Stimulated activated CD8-positive, alpha-beta memory T cell treated with anti-CD3 and anti-CD28 coated beads, Interleukin-12 subunit alpha, Interleukin-12 subunit beta, amount 100 ng/mL, for 24 hours (primary cell): ENCODE results near the gene ERC1.

Experiments used
- DNase-seq: peaks from one replicate; pipeline ENCODE4 v3.0.0-alpha.2; 2020; ENCODE audit errors: extremely low read depth

Gene ERC1

DNA sequence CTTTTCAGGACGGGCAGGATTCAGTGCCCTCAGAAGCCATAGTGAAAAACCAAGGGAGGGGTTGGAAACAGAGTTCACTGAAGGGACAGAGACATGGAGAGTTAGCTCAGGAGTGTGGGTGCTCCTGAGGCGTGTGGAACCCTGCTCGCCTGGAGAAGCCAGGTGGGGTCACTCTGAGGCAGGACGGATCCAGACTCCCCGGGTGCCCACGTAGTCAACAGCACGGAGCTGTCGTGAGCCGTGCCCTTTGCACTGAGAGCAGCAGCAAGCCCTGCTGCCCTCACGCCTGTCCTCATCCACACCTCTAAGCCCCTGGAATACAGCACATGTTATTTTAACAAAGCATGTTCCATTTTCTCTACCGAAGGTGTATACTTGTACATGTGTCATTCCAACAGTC is 488.6 kb downstream of the ERC1 start:
- DNase-seq = no peak

DNA sequence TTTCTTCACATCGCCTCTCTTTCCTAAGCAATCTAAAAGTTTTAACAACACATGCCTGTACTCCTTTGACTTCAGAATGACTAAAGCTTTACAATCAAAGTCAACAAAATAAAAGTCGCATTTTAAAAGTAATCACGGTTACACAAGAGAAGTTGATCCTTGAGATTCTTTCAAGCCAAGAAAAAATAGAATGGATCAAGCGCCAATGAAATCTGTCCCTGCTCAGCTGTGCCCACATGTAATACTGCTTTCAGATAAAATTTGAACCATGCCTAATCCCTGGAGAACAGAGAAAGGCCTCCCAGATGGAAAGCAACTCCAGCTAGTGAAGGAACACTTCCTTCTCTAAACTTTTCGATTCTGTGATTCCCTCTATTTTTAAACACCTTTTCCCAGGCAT is 490.3 kb downstream of the ERC1 start:
- no peak for DNase-seq

DNA sequence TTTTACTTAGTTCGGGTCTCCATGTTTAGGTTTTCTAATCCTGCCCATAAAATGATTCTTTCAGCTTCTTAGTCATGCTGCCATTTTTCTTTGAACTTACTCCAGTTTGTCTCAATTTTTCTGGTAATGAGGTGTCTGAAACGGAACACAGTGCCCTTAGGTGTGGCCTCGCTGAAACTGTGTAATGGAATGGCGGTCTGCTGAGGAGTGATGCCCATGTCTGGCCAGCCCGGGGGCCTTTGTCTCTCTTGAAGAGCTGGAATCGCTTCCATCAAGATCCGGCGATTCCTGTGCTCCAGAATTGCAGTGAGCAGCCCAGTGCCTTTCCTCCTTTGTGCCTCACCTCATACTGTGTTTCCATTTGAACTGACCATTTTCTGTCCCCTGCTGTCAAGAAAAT is 490.9 kb downstream of the ERC1 start:
- no peak for DNase-seq

DNA sequence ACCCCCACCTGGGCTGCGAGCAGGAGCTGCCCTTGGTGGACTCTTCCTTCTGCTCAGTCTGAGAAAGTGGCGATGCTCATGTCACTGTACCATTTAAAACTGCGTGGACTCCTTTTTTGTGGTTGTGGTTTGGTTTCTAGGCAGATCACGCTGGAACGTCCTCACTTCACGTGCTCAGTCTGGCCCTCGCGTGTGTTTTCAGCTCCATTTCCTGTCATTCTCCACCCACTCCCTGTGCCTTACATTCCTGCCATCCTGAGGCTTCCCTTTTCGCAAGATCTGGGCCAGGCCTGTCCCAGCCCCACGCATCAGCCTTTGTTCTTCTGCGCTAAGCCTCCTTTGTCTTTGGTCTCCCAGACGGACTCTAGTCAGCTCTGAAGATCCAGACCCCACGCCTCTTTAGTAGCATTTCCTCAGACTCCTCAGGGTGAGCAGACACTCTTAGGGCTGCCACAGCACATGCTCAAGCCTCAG is 497.9 kb downstream of the ERC1 start:
- no peak for DNase-seq

DNA sequence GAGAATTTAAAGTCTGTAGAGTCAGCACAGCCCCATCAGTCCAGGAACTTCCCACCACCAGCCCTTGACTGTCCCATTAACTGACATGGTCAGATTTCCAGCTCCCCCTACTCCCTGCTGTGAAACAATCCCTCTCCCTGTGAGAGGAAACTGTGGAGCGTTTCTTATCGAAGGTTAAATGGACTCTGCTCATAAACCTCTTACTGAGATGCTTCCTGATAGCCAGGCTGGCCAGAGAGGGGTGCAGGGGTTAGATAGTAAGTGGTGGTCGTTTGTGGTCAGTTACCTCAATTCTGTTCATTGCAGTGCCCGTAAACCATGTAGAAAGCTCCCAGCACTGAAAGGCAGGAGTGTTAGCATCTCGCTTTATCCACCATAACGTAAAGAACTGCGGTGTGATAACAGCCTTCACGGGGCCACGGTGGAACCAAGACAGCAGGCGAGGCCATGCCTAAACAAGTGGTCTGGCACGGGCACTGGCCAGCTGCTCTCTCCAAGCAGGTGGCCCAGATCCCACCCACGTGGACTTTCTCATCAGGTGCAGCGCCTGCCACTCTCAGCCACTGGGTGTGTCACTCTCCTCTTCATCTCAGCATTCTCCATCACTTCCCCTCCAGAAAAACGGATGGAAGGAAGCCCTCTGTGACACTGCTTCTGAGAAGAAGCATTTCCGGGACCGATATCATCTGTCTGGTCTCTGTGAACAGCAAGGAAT is 501.1 kb downstream of the ERC1 start:
- DNase-seq = no peak

DNA sequence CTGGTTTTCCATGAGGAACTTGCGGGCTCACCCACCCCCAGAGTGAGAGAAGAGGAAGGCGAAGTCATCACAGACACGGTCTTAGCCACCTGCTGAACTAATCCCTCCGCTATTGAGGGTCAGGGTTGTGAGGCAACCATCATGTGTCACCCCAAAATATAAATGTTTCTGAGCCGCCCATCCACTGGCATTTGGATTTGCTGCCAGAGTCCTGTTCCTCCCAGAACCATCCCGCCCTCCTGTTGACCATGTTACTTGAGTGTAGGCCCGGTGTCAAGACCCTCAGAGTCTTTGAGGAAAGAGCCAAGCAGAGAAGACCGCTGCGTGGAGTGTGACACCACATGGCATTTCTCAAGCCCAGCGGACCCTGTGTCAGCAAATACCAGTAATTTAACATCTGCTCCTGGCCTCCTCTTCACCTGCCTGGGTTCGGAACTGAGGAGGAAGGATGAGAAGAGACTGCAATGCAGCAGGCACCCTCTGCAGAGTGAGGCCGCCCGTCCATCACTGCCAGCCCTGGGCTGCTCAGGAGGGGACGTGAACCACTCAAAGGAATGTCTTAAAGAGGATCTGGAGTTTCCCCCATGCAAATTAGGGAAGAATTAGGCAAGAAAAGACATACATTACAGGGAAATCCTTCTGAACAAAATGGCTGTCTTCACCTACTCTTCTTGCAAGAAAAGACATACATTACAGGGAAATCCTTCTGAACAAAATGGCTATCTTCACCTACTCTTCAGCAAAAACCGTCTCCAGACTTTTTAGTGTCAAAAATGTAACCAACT is 502.9 kb downstream of the ERC1 start:
- DNase-seq = no peak

DNA sequence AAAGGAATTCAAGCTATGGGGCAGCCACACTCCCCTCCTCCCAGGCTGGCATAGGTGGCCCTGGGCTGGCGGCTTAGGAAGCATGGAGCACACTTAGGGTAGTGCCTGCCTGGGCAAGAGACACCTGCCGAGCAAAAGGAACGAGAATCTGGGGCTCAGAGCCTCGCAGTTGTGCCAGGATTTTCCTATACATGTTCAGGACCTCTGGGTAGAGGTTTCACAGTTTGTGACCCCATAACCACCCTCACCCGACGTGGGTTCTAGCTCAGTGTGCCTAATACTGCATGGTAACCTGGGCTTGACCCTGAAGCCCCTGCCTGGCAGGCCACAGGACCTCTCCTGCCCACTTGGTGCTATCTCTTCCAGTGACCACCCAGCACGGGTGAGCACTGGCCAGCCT is 503.8 kb downstream of the ERC1 start:
- no peak for DNase-seq

DNA sequence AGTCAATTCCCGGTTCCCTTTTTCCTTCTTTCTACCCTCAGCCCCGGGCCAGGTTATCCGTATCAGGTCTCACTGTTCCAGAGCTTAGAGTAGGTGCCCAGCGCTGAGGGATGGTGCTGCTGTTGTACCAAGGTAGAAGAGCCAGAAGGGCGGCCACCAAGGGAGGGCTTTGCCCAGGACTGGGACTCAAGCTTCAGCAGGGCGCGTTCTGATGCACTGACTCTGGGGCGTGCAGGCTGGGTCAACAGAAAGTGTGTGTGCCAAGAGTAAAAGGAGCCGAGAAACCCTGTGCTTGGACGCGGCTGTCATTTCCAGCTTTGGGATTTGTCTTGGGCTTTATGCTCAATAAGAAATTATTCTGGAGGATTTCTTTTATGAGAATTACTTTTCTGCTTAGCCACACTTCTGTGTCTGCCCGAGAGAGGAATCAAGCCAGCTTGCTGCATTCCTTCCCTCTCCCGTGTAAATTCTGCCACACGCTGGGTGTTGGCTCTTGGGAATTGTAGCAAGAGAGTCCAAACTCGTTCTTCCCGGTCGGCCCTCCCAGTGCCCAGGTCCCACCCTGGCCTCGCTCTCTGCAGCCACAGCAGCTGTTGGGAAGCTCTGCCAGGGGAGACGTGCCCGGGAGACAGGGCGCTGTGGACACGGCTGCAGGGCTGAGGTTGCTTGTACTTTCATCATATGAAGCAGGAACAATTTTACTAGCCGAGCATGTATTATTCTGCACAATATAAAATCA is 505.3 kb downstream of the ERC1 start:
- no peak for DNase-seq

DNA sequence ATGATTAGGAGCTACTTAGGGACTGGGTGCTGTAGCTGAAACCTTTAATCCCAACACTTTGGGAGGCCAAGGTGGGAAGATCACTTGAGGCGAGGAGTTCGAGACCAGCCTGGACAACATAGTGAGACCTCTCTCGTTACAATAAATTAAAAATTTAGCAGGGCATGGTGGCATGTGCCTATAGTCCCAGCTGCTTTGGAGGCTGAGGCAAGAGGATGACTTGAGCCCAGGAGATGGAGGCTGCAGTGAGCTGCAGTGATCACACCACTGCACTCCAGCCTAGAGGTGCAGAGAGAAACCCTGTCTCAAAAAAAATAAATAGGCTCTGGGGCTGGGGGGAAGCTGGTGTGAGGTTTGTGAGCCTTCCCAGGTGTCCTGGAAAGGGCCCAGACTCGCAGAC is 506.1 kb downstream of the ERC1 start:
- no peak for DNase-seq

DNA sequence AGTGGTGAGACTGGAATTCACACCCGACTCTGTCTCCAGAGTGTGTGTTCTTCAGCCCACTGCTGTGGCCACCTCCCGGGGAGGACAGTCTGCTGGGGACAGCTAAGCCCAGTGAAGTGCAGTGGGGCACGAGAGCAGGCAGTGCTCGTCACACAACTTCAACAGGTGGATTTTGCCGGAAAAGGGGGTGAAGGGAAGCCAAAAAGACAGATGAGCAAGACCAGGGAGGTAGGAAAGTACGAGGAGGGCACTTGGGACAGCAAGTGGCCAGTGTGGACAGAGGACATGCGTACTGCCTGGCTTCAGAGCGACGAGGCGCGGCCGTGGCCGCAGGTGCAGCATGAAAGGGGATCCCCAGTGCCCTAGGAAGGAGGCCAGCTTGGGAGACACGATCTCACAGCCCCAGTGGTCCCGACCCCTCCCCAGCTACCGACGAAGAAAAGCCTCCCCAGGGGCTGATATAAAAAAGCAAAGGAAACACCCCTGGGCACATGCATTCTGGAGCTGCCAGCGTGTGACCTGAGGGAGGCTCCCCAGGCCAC is 507.2 kb downstream of the ERC1 start:
- no peak for DNase-seq

DNA sequence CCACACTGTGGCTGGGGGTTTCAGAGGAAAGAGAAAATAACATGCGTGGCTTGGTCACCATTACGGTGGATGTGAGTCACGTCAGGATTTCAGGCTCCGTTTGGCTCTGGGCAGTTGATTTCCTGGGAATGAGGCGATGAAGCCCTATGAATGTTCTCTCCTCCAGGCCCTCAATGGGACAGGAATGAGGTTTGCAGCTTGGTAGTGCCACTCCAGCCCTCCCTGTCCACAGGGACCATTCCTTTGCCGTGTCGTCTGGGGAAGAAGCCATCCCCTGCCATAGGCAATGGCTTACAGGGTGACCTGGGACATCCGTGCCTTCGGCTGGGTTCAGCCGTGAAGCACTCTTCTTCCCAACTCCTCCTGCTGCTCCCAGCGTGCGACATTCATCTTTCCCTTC is 508.3 kb downstream of the ERC1 start:
- DNase-seq = no peak

DNA sequence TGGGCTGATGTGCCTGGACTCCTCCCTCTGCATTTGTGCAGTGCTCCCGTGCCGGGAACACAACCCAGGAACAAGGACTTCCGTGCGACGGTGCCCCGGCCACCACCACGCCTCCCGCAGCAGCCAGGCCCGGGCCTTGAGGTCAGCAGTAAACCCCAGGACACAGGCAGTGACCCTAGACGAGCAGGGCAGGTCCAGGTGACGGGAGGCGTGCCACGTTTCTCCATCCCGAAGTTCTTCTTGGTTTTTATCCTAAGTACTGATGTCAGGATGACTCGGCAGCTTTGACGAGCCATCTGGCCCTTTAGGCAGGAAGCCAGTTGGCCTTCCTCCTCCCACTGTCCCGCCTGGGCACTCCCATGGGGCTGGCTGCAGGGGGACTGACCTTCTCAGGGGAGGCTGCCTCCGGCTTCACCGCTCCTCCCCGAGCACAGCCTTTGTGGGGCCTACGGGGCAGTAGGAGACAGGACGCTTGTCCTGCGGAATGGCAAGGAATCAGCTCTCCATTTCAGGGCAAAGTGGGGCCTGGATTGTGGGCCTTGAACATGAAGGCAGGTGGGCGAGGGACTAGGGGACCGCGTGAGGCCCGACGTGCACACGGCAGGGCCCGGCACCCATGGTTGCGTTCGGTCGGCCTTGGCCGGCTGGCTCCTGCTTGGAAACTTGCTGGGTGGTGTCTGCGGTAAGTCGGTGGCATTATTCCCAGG is 509.2 kb downstream of the ERC1 start:
- DNase-seq = no peak

DNA sequence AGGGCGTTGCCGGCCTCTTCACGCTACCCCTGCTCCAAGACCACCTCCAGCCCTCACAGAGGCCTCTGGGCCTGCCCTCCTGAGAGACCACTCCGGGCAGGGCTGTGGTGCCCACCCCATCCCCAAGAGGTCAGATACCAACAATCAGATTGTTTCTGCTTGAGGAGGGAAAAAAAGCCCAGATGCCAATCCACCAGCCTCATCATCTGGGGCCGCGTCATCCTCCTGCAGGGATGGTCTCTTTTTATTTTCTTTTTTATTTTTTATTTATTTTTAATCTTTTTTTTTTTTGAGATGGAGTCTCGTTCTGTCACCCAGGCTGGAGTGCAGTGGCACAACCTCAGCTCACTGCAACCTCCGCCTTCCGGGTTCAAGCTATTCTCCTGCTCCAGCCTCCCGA is 510.0 kb downstream of the ERC1 start:
- no peak for DNase-seq

DNA sequence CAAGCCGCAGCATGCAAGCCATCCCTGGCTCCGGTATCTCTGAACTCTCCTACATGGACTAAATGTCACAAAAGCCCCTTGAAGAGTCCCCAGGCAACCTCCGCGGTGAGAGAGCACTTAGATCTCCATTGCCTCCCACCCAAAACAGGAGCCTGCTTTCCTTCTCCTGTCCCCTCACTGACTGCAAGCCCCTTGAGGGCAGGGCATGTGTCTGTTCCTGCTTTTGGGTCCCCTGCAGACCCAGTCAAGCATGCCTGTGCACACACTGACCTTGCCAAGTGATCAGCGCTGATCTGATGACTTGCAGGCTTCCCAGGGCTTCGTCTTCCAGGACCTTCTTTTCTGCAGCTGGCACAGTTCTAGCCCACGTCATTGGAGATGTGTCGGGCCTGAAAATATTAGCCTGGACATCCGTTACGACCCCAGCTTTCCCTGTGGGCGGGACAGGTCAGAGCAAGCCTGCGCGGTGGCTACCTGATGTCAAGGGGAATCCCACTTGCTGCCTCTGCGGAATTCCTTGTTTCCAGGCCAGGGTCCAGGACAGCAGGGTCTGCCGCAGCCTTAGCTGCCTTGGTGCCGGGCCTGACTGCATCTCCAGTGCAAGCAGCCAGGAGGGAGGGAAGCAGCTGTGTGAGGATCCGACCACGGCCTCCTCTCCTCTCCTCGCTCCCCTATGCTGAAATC is 510.8 kb downstream of the ERC1 start:
- no peak for DNase-seq

DNA sequence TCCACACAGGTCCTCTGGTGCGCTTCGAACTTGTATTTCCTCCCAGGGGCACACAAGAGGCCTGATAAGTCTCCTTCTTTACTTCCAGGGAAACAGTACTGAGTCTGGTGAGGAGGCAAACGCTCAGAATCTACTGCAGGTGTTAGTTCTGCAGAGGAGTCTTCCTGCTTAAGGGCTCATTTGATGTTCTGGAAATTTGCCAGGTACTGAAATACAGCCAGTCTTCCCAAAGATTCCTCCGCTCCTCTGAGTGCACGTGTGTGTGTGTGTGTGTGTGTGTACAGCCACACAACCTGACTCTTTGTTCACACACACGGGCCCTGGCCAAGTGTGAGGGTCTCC is 511.3 kb downstream of the ERC1 start:
- DNase-seq = no peak

DNA sequence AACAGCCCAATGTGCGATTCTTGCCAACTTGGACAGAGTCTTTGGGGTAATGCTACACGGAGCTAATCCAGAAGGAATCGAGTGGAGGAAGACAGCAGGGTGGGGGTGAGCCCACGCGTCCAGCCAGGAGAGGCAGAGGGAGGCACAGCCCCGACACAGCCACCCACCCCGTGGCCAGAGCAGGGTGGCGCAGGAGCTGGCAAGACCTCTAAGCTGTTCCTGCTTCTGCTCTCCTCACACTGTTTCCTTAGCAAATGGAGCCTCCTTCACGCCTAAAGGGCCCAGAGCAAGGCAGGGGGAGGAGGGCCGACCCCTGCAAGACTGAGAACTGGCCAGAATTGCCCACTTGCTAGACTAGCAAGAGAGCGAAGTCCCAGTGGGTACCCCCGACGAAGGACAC is 511.8 kb downstream of the ERC1 start:
- DNase-seq = no peak

DNA sequence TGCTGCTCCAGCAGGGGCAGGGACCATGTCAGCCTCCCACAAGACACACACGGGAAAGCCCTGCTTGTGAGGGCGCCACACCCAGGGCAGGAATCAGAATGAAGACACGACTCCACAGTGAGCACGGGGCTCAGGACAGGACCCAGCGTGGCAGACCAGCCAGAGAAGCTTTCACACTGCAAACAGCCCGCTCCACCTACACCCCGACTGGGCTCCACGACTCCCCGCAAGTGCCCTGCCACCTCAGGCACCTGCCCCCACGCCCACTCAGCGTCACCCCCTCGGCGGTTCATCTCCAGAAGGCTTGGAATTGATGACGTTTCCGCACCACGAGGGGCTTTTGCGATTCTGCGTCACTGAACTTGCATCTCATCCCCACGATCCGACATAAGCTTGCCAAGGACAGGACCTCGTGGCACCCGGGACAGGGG is 512.3 kb downstream of the ERC1 start:
- DNase-seq = no peak

DNA sequence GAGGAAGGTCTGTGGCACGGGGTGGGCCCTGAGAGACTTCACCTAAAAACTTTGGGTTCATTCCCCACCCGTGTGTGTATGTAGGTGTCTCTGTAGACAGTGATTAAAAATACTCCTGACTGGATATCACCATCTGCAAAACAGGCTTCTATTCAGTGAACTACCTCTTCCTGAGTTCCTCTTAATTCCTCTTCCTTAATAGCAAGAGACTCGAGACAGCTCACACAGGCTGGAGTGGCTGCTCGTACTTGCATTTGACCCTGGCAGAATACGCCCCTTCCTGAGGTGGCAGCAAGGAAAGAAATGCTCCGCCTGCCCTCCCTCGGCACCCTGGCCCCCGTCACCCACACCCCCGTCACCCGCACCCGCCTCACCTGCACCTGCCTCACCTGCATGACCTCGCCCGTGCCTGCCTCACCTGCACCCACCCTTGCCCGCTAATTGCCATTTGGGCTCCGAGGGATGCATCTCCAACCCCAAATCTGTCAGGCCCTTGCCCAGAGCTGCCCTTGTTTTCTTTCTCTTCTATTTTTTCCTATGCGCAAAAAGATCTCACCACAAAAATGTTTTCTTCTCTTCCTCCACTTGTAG is 513.4 kb downstream of the ERC1 start:
- DNase-seq = no peak

DNA sequence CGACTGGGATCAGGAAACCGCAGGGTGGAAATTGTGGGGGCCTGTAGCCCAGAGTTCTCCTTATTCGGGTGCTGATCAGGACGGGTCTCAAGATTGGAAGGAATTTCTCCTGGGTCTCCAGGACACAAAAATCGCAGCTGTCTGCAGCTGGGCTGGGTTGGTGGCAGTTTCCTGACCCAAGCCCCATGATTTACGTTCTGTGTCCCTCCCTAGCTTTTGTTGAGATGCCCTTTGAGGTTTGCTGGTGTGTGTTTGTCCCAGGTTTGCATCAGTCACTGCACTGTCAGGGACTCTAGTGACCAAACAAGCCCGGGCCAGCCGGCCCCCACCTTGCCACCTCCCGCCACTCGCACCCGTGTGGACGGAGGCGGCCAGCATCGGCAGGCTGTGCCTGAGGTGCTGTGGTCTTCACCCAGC is 513.9 kb downstream of the ERC1 start:
- DNase-seq = no peak

DNA sequence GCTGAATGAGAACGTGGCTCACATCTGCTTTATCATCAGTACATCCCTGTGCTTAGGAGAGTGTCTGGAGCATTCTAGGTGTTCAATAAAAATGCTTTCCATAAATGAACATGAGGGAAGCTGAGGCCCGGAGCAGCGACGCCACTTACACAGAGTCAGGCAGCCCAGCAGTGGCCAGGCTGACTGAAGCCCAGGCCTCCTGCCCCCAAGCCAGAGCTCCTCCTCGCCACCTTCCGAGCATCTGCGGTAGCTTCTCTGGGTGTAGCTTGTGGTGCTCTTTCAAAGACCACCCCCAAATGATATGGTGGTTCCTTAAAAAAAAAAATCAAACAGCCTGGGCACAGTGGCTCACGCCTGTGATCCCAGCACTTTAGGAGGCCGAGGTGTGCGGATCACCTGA is 514.6 kb downstream of the ERC1 start:
- no peak for DNase-seq

DNA sequence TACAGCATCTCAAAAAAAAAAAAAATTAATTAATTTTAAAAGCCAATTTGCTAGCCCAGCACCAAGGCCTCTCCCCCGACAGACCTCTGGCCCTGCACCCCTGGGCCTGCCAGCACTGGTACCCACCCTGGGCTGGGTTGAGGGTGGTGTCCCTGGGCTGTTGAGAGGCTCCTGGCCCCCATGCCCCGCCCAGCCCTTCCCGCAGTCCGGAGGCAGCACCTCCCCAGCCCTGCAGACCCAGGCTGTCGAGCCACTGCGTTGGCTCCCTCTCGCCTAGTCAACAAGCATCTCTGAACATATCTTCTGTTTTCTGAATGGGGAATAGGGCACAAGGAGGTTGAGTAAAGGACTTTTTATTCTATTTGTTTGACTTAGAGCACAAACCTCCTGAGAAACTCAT is 516.3 kb downstream of the ERC1 start:
- no peak for DNase-seq
